ENCODE results near the gene ADCY3.

ADCY3 gene

DNA sequence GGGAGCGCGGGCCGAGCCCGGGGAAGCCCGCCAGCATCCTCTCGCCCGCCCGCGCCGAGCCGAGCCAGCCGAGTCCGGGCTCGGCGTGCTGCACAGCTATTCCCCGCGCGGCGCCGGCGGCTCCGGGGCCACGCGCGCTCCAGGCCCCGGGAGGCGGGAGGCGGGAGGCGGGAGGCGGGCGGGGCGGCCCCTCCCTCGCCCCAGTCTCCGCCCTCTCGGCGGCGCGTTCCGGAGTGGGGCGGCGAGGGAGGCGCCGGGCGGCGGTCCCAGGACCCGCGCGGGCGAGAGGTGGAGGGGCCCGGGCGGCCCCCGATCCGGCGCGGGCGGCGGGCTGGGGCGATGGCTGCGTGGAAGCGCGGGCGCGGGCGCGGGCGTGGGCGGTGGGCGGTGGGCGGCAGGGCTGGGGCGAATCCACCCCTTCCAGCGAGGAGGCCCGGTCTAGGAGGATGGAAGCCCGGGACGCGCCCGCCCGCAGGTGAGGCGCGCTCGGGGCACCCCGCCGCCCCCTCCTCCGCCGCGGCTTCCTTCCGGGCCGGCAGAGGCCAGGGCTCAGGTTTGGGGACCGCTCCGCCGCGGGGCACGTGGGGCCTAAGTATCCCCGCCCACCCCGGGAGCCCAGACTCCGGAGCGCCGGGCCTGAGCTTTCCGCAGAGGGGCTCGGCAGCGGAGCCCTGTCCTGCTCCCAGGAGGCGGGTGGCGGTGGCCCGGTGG, at the start of gene ADCY3:
ADCY3 (minus strand) TSS at position 140 of the 711 bp plus-strand sequence. CDS start 1,250 bp downstream, outside the sequence.
- DNase-seq (ENCODE audit: low read depth, low spot score), result no peak

GRCh38 chr2:24969784-24970183, 49.7 kb upstream of the ADCY3 start:
- DNase-seq (ENCODE audit: low read depth, low spot score), result no peak

- no peak for DNase-seq (ENCODE audit: low read depth, low spot score)
These were observed 41.9 kb upstream of the ADCY3 start for GRCh38 chr2:24961903-24962302.

DNA sequence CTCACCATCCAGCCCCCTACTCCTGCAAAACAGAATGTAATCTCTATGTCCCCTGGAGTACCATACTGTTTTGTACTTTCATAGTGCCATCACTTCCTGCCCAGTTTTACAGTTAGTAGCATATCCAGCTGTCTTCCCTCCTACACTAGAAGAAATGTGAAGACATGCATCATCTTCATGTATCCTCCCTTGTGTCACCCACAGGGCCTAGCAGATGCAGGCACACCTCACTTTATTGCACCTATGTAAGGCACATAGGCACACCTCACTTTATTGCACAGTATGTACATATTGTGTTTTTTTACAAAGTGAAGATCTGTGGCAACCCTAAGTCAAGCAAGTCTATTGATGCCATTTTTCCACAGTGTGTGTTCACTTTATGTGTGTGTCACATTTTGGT, 39.7 kb upstream of the ADCY3 start:
- DNase-seq (ENCODE audit: low read depth, low spot score), result no peak

GRCh38 chr2:24958411-24958935, 38.4 kb upstream of the ADCY3 start:
- DNase-seq (ENCODE audit: low read depth, low spot score), result no peak

DNA sequence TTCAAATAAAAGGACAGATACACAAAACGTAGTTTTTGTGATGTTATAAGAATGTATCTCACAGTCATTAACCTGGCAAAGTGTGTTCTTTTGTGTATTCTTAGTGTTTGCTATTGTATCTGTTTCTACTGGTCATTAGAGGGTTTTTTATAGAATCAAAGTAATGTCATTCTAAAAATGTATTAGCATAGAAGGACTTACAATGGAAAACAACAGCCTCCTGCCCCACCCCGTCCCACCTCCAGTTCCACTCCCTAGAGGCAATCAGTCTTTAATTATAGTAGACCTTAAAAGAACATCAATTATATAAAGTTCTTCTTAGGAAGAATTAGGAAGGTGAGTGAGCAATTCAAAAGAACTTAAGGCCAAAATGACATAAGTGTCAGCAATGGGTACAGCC, 37.9 kb upstream of the ADCY3 start:
- no peak for DNase-seq (ENCODE audit: low read depth, low spot score)

DNA sequence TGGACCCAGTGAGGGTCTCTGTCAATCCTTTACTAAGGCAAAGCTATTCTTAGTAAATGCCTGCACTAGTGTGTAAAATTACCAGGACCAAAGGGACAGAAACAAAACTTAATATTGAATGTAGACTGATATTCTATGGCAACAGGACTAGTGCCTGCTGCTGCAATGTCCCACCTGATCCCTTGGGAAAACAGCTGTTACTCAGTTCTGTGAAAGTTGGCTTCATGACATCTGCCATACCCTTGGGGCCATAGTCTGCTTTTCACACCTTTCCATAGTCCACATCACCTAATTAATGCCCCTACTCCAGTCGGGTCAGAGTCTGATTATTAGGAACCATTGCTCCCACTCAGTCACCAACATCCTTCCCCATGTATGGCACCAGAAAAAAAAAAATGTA, 37.2 kb upstream of the ADCY3 start:
- DNase-seq (ENCODE audit: low read depth, low spot score), result no peak

GRCh38 chr2:24955921-24956320, 35.9 kb upstream of the ADCY3 start:
- no peak for DNase-seq (ENCODE audit: low read depth, low spot score)

DNA sequence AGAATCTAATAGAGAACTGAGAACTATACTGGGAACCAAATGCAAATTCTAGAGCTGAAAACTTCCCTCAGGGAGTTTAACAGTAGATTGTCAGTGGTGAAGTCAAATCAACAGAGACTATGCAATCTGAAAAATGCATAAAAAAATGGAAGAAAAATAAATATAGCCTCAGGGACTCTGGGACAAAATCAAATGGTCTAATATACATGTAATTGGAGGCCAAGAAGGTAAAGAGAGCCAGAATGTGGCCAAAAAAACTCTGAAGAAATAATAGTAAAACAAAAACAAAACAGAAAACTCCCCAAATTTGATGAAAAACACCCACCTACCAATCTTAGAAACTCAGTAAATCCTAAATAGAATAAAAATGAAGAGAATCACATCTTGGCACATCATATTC, 35.2 kb upstream of the ADCY3 start:
- no peak for DNase-seq (ENCODE audit: low read depth, low spot score)

DNA sequence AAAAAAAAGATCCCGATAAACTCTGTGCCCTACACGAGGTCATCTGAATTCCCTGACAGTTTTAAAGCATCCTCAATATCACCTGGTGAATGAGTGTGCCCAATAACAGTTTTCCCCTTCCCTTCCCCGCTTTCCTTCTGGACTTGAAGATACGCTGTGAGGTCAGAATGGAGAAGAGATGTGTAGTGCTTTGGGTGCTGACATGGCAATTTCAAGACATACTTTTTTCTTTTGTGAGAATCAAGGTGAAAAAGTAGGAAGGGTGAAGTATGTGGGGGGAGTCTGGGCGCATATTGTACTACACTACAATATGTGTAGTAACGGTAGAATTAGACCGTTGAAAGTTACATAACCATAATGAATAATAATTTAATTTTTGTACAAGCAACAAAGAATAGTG, 30.1 kb upstream of the ADCY3 start:
- no peak for DNase-seq (ENCODE audit: low read depth, low spot score)

DNA sequence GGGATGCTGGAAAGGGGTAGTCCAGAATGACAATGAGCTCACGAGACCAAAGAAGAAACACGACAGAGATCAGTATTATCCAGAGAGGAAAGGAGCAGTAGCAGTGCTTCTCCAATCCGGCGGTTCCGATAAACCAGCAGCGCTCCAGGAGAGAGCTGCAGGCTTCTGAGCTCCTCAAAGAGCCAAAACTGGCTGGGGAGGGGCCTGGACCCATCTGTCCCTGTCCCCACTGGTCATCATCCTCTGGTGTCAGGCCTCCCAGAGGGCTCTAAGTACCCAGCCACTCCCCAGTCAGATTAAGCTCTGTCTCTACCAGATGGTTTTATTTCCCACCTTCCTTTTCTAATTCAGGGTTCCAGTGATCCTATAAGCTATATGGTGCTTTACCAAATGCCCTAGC, 28.5 kb upstream of the ADCY3 start:
- no peak for DNase-seq (ENCODE audit: low read depth, low spot score)

DNA sequence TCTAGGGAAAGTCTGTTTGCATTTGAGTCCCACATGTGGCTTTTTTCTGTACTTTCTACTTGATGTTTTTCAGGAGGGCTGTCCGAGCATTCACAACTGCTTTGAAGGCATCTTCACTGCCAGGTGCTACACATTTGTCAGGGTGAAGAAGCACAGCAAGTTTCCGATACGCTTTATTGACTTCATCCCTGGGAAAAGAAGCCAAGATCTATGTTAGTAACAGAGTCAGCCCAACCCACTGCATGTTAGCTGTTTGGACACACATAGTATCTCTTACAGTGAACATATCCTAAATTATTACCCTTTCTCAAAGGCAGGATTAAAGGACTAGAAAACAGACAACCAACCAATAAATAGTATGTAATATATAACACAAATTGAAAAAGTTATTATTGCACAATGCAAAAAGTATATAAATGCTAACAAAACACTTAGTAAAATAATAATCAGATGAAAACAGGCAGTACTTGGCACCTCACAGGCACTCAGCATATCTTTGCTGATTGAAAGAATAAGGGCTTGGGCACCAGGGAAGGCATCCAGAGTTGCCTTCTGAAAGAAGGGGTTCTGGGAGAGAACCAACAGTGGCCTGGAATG, 27.6 kb upstream of the ADCY3 start:
- DNase-seq (ENCODE audit: low read depth, low spot score), result no peak

DNA sequence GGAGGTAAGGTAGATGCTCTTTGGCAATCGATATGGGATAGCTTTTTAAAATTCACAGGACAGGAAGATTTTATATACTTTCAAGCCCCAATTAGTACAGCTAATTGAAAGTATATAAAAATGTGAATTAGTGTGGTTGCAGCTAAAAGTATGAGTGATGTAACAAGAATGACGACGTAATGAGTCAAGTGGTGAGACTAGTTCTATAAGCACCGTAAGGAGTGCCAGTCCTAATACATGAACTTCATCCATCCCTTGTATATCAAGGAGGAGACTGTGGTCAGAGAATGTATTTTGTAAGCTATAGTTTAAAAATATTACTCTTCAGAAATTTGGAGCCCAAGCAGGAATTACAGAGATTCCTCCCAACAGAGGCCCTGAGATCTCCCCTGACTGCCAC, 25.9 kb upstream of the ADCY3 start:
- no peak for DNase-seq (ENCODE audit: low read depth, low spot score)

GRCh38 chr2:24943427-24944053, 23.5 kb upstream of the ADCY3 start:
- DNase-seq (ENCODE audit: low read depth, low spot score), result no peak

DNA sequence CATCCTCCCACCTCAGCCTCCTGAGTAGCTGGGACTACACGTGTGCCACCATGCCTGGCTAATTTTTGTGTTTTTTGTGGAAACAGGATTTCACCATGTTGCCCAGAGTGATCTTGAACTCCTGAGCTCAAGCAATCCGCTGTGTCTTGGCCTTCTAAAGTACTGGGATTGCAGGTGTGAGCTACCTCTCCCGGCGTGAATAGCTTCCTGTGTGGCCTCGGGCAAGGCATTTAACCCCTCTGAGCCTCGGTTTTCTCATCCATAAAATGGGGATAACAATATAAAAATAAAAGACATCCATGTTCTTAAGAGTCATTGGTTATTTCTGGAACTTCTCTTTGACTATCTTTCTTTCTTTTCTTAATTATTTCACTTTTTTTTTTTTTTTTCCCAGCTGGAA, 19.3 kb upstream of the ADCY3 start:
- no peak for DNase-seq (ENCODE audit: low read depth, low spot score)

GRCh38 chr2:24937236-24937635, 17.2 kb upstream of the ADCY3 start:
- no peak for DNase-seq (ENCODE audit: low read depth, low spot score)

- no peak for DNase-seq (ENCODE audit: low read depth, low spot score)
These were observed 15.1 kb upstream of the ADCY3 start for GRCh38 chr2:24935145-24935544.

DNA sequence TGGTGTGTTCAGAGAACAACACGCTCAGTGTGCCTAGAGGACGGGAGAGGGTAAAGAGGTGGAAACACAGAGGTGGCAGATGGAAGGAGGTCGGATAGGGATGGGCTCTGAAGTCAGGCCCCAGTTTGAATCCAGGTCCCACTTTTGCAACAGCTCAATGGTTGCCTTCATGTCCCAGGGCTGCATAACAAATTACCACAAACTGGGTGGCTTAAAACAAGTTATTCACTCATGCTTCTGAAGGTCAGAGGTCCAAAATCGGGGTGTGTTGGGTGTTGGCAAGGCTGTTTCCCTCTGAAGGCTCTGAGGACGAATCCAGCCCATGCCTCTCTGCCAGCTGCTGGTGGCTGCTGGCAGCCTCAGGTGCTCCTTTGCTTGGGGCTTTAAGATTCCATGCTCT, 12.7 kb upstream of the ADCY3 start:
- no peak for DNase-seq (ENCODE audit: low read depth, low spot score)

DNA sequence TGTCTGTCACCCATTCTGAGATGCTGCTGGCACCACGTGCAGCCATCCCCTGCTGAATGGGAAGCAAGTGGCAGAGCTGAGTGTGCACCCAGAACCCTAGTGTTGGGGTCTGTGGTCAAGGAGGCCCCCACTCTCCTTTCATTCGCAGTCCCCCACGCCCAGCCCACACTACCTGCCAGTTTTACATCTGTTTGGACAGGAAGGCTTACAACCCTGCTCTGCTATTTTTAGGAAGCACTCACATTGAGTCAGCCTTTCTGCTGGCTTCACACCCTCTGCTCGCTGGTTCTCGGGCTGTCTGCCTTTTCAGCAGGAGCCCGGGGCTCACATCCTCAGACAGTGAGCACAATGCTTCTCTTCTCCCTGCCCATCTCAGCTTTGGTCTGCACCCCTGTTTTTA, 10.7 kb upstream of the ADCY3 start:
- DNase-seq (ENCODE audit: low read depth, low spot score), result no peak

GRCh38 chr2:24929230-24929629, 9.2 kb upstream of the ADCY3 start:
- no peak for DNase-seq (ENCODE audit: low read depth, low spot score)

DNA sequence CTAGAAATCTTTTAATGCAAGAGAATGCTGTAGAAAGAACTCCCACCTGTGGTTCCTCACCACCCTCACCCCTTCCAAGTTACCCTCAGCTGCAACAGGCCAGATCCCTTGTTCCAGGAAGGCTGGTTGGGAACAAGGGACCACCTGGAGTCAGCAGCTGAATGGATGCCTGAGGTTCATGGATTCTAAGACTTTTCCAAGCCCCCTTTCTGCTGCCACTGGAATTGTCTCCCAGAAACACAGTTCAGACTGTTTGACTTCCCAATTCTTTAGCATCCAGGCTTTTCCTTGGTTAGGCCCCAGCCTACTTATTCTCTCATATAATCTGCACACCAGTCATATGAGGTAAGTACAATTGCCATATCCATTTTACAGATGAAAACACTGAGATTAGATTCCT, 8.0 kb upstream of the ADCY3 start:
- DNase-seq (ENCODE audit: low read depth, low spot score), result no peak

DNA sequence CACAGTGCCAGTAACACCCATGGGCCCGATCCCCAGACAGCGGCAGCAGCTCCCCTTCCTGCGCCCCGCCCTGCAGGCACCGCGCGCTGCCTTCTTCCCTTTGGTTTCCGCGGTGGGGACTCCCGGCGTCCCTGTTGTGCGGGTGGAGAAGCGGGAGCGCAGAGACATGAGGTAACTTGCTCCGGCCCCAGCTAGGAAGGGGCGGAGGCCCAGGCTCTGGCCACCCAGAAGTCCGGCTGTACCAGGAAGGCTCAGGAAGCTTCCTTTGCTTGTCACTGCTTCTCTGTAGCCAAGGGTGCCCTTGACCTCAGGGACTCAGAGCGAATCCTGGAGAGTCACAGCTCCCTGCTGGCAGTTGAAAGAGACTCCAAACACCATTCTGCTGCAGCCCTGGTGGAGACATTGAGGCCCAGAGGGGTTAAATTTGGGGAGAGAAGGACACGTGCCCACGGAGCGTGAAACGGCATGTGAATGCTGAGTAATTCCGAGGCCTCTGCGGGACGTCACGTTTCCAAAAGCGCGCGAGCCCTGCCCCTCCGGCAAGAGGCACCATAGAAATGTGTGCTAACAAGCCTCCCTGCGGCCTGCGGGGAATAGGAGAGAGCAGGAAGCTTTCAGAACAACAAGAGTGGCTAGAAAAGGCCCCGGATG, 6.7 kb upstream of the ADCY3 start:
- no peak for DNase-seq (ENCODE audit: low read depth, low spot score)

DNA sequence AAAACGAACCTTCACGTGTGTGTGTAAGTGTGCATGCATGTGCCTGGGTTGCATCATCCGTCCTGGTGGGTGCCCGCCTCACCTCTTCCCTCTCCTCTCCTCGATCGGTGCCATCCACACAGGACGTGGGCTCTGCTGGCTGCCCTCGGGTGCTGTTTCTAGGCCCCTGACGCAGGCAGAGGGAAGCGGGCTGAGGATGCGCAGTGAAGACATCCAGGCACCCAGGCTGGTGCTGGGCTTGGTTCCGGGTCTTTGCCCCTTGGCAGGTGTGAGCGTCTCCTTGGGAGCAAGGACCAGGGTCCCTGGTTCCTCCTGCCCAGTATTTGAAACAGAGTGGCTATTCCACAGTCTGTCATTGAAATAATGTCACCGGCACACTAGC, 6.2 kb upstream of the ADCY3 start:
- DNase-seq (ENCODE audit: low read depth, low spot score), result no peak
